WTC11 (cell line): ENCODE results near the gene TARBP1. TPM values are rescaled to one million over a fixed set of nuclear protein-coding genes. Genes with fewer than 3 reads are reported as not detected.

ENCODE experiments used
- ATAC-seq: fragments of 200-7000 bp; cut with Tn5 transposase; 2 replicates; pipeline ENCODE4 v1.10.0; 2021; ENCODE audit warnings: mild to moderate bottlenecking, moderate library complexity
- CTCF ChIA-PET: fragments of 300-600 bp; sonication (Branson Sonifier 250); formaldehyde crosslinking; loops from one replicate; lab custom pipeline; 2021; ENCODE audit warnings: antibody characterized with exemption; lab: Charles Lee
- POLR2A ChIA-PET: fragments of 350-600 bp; sonication (Branson Sonifier 250); formaldehyde crosslinking; loops from one replicate; lab custom pipeline; 2021; ENCODE audit warnings: antibody characterized with exemption; lab: Charles Lee
- DNase-seq: peaks from one replicate; pipeline ENCODE4 v3.0.0; 2021; ENCODE audit warnings: low spot score
- H3K27ac Mint-ChIP-seq: 2 replicates; pipeline ENCODE4 v1.8.0; 2021; ENCODE audit warnings: mixed read lengths
- H3K27me3 Mint-ChIP-seq: 2 replicates; pipeline ENCODE4 v1.8.0; 2021; ENCODE audit warnings: low read depth, mild to moderate bottlenecking, moderate library complexity, mixed read lengths
- H3K36me3 Mint-ChIP-seq: 2 replicates; pipeline ENCODE4 v1.8.0; 2021; ENCODE audit warnings: mixed read lengths
- H3K4me1 Mint-ChIP-seq: 2 replicates; pipeline ENCODE4 v1.8.0; 2022; ENCODE audit warnings: mixed read lengths
- H3K4me3 Mint-ChIP-seq: 2 replicates; pipeline ENCODE4 v1.8.0; 2021; ENCODE audit warnings: mild to moderate bottlenecking, moderate library complexity, mixed read lengths
- H3K9me3 Mint-ChIP-seq: 2 replicates; pipeline ENCODE4 v1.8.0; 2021; ENCODE audit warnings: mixed read lengths
- AR ChIP-seq: fragments of 250-450 bp; sonication (Bioruptor Pico); IDR thresholded peaks from 2 replicates; pipeline ENCODE4 v1.9.0; 2021; ENCODE audit warnings: mild to moderate bottlenecking
- CDX4 ChIP-seq: fragments of 250-450 bp; sonication (Bioruptor Pico); IDR thresholded peaks from 2 replicates; pipeline ENCODE4 v1.9.0; 2021; ENCODE audit warnings: moderate library complexity, mild to moderate bottlenecking, inconsistent platforms, borderline replicate concordance
- CREM ChIP-seq: sonication (generic); formaldehyde crosslinking; IDR thresholded peaks from 2 replicates; pipeline ENCODE4 v1.8.1; 2022; ENCODE audit warnings: mild to moderate bottlenecking, missing genetic modification reagents, moderate library complexity
- FOXJ3 ChIP-seq: sonication (generic); formaldehyde crosslinking; IDR thresholded peaks from 2 replicates; pipeline ENCODE4 v1.9.0; 2021; ENCODE audit warnings: missing genetic modification reagents, mild to moderate bottlenecking, borderline replicate concordance
- FOXP1 ChIP-seq: sonication (generic); formaldehyde crosslinking; IDR thresholded peaks from 2 replicates; pipeline ENCODE4 v1.8.0; 2022; ENCODE audit warnings: missing genetic modification reagents, mild to moderate bottlenecking, moderate library complexity, borderline replicate concordance
- HMGXB4 ChIP-seq: sonication (generic); formaldehyde crosslinking; IDR thresholded peaks from 2 replicates; pipeline ENCODE4 v1.8.1; 2023; ENCODE audit warnings: mild to moderate bottlenecking, moderate library complexity, missing genetic modification reagents
- IRF1 ChIP-seq: sonication (generic); formaldehyde crosslinking; IDR thresholded peaks from 2 replicates; pipeline ENCODE4 v1.8.0; 2023; ENCODE audit warnings: missing genetic modification reagents
- NR2C2 ChIP-seq: sonication (generic); formaldehyde crosslinking; IDR thresholded peaks from 2 replicates; pipeline ENCODE4 v1.8.0; 2022; ENCODE audit warnings: mild to moderate bottlenecking, missing genetic modification reagents
- USF1 ChIP-seq: sonication (generic); formaldehyde crosslinking; IDR thresholded peaks from 2 replicates; pipeline ENCODE4 v1.8.0; 2022; ENCODE audit warnings: mild to moderate bottlenecking, missing genetic modification reagents
- USF2 ChIP-seq: sonication (generic); formaldehyde crosslinking; IDR thresholded peaks from 2 replicates; pipeline ENCODE4 v1.8.1; 2023; ENCODE audit warnings: mild to moderate bottlenecking, missing genetic modification reagents, moderate library complexity
- ZBTB43 ChIP-seq: sonication (generic); formaldehyde crosslinking; IDR thresholded peaks from 2 replicates; pipeline ENCODE4 v1.8.1; 2023; ENCODE audit warnings: mild to moderate bottlenecking, missing genetic modification reagents
- ZMAT4 ChIP-seq: fragments of 250-450 bp; sonication (Bioruptor Pico); IDR thresholded peaks from 2 replicates; pipeline ENCODE4 v1.9.0; 2021; ENCODE audit warnings: mild to moderate bottlenecking
- ZNF121 ChIP-seq: sonication (generic); formaldehyde crosslinking; IDR thresholded peaks from 2 replicates; pipeline ENCODE4 v1.8.0; 2023; ENCODE audit warnings: missing genetic modification reagents
- ZNF416 ChIP-seq: fragments of 250-450 bp; sonication (Bioruptor Pico); IDR thresholded peaks from 2 replicates; pipeline ENCODE4 v1.9.0; 2021; ENCODE audit warnings: mild to moderate bottlenecking, inconsistent platforms
- ZNF532 ChIP-seq: fragments of 250-450 bp; sonication (Bioruptor Pico); IDR thresholded peaks from 2 replicates; pipeline ENCODE4 v1.9.0; 2021; ENCODE audit warnings: mild to moderate bottlenecking, borderline replicate concordance
- ZNF671 ChIP-seq: fragments of 250-450 bp; sonication (Bioruptor Pico); IDR thresholded peaks from 2 replicates; pipeline ENCODE4 v1.8.0; 2021; ENCODE audit warnings: mild to moderate bottlenecking
- total RNA-seq: library from RNA; stranded (reverse); gene quantifications from 3 replicates; pipeline ENCODE4 v1.2.3, GENCODE V29; 2021

The TARBP1 gene
- total RNA-seq, 1 experiment from 2014 or later = 24.0 TPM

- TF ChIP-seq USF1 (no peak), ZNF416 (CRISPR knock-in tag) (no peak), ZBTB43 (no peak)
Observed at GRCh38 chr1:234372011-234372757, 106.8 kb downstream of the TARBP1 start (continued).

GRCh38 chr1:234371414-234371813 lies 107.6 kb downstream of the TARBP1 start:
- Mint-ChIP-seq H3K36me3 (peaks cover 15% of the 10 kb centered on the region), H3K27ac (no peak overlapping the region), H3K9me3 (no peaks in the 10 kb centered on the region), H3K27me3 (no peaks in the 10 kb centered on the region), H3K4me1 (peaks cover 12% of the 10 kb centered on the region), H3K4me3 (no peak overlapping the region)
- DNase-seq (no peak), ATAC-seq (no peak)
- TF ChIP-seq FOXP1 (no peak), USF2 (CRISPR knock-in tag) (no peak), IRF1 (CRISPR knock-in tag) (no peak), ZNF121 (CRISPR knock-in tag) (no peak), CDX4 (no peak), ZNF671 (CRISPR knock-in tag) (no peak), ZMAT4 (CRISPR knock-in tag) (no peak), NR2C2 (no peak), HMGXB4 (no peak), FOXJ3 (CRISPR knock-in tag) (no peak), ZNF532 (no peak), AR (CRISPR knock-in tag) (no peak), CREM (no peak)
- ChIA-PET CTCF (interaction anchor here (0.7 kb wide), 1 partner anchor 255 kb away, joined by 4 read pairs; no protein-coding TSS in a partner anchor), POLR2A (no interaction called here)
